ENCODE results near the gene GNB2. TPM values are rescaled to one million over a fixed set of nuclear protein-coding genes. Genes with fewer than 3 reads are reported as not detected.

Gene GNB2
- polyA plus RNA-seq, 1 experiment, result 172 TPM

DNA sequence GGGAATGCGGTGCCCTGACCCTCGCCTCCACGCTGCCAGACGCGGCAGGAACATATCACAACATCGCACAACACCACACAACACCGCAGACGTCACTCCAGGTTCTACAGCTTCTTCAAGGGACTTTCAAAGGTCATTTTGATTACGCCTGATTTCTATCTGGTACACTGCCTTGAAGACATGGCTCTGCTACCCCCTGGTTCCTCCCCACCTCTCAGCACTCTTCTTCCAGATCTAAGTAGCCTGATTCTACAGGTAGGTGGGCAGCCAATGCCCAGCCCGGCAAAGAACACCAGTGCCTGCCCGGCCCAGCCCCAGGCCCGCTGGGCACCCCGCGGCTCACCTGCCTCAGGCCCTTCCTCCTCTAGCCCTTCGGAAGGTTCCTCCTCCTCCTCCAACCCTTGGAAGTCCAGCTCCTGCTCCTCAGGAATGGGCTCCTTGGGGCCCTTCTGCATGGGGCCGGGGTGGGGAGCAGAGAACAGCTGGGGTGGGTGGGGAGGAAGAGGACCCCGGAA is 12.1 kb downstream of the GNB2 start:
- no peak overlapping the region for H3K4me3 ChIP-seq (ENCODE audit: low read depth, low read length)
- no peaks in the 10 kb centered on the region for H3K27me3 ChIP-seq (ENCODE audit: control insufficient read depth, insufficient read depth, low read length)
- ChIA-PET CTCF (interaction anchor here (1.0 to 10.3 kb wide), 3 partner anchors 6 to 123 kb away, joined by 4 to 162 read pairs (median 110); partner anchors contain the start of gene GIGYF1), POLR2A (no interaction called here)
- peaks cover 60% of the 10 kb centered on the region for H3K36me3 ChIP-seq (ENCODE audit: control insufficient read depth, insufficient read depth, low read length)
- DNase-seq (ENCODE audit: low read depth), result no peak
- TF ChIP-seq, protein P1, sequence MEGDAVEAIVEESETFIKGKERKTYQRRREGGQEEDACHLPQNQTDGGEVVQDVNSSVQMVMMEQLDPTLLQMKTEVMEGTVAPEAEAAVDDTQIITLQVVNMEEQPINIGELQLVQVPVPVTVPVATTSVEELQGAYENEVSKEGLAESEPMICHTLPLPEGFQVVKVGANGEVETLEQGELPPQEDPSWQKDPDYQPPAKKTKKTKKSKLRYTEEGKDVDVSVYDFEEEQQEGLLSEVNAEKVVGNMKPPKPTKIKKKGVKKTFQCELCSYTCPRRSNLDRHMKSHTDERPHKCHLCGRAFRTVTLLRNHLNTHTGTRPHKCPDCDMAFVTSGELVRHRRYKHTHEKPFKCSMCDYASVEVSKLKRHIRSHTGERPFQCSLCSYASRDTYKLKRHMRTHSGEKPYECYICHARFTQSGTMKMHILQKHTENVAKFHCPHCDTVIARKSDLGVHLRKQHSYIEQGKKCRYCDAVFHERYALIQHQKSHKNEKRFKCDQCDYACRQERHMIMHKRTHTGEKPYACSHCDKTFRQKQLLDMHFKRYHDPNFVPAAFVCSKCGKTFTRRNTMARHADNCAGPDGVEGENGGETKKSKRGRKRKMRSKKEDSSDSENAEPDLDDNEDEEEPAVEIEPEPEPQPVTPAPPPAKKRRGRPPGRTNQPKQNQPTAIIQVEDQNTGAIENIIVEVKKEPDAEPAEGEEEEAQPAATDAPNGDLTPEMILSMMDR (IDR thresholded peaks at IDR 0.05; ENCODE audit: insufficient read depth, low read depth, low read length), result no peak

DNA sequence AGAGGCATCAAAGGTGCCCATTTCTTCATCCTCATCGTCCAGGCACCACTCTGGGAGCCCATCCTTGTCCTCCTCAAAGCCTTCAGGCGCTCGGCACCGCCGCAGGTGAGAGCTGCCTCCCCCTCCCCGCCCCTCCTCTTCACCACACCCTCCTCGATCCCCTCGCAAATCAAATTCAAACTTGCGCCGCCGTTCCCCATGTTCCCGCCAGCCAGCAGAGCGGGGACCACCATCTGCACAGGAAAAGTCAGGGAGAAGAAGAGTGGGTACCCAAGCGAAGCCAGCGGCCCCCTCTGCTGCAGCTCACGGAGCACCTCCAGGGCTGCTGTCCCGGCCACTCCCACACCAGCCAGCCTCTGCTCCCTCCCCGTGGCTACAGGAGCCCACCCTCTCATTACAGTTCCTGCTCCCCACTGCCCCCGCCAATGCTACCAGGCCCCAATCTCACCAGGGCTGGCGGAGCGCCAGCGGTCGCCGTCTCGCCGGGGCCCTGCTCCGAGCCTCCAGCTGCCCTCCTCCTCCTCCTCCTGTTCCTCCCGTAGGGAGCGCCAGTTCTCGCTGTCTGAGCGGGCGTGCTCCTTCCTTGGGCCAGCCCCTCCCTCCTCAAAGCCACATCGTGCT is 12.8 kb downstream of the GNB2 start:
- ChIA-PET CTCF (interaction anchor here (9.0 kb wide), 1 partner anchor 124 kb away, joined by 162 read pairs; no protein-coding TSS in a partner anchor), POLR2A (no interaction called here)
- no peak for DNase-seq (ENCODE audit: low read depth)

DNA sequence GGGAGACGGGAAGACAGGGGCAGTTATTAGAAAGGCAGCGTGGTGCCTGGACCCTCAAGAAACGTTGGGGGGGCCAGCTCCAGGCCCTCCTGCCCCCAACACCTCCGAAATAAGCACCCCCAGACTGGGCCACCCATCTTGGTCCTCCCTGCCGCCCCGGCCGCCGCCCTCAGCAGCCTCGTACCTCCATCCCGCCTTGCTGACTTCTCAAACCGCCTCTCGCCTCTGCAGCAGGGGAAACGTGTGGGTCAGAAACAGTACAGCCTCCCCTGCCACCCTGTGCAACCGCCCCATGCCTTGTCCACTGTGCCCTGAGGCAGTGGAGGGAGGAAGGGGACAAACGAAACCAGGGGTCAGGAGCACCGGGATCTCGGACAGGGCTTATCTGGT is 13.3 kb downstream of the GNB2 start:
- TF ChIP-seq, protein P1 (IDR thresholded peaks at IDR 0.05; ENCODE audit: insufficient read depth, low read depth, low read length), result no peak
- DNase-seq (ENCODE audit: low read depth), result no peak
- CTCF ChIA-PET, result interaction anchor here (9.0 kb wide), 1 partner anchor 124 kb away, joined by 162 read pairs; no protein-coding TSS in a partner anchor

More for the DNA sequence above, 12.8 kb downstream of the GNB2 start:
- TF ChIP-seq, protein P1 (IDR thresholded peaks at IDR 0.05; ENCODE audit: insufficient read depth, low read depth, low read length), result no peak
- Histone ChIP-seq H3K4me3 (ENCODE audit: low read depth, low read length) (no peak overlapping the region), H3K36me3 (ENCODE audit: control insufficient read depth, insufficient read depth, low read length) (peaks cover 56% of the 10 kb centered on the region), H3K27me3 (ENCODE audit: control insufficient read depth, insufficient read depth, low read length) (no peaks in the 10 kb centered on the region)

DNA sequence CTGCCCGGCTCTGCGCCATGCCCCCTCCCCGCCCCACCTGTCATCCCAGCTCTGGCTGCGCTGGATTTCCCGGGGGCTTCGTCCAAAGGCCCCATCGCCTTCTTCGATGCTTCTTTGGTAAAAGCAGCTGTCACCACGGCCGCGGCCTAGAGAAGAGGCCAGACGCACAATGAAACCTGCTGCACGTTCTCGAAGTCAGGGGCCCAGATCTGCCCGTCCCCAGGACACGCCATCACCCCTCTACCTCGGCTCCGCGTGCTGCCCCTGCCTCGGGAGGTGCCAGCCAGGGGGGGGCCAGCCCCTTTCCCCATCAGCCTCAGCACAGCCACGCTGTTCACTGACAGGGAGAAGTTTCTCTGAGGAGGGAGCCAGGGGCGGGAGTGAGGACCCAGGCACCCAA is 13.7 kb downstream of the GNB2 start:
- POLR2A ChIA-PET, result interaction anchor here (0.5 kb wide), 1 partner anchor 30 kb away, joined by 5 read pairs; no protein-coding TSS in a partner anchor
- Histone ChIP-seq H3K36me3 (ENCODE audit: control insufficient read depth, insufficient read depth, low read length) (peaks cover 51% of the 10 kb centered on the region), H3K27me3 (ENCODE audit: control insufficient read depth, insufficient read depth, low read length) (no peaks in the 10 kb centered on the region), H3K4me3 (ENCODE audit: low read depth, low read length) (no peak overlapping the region)
- CTCF ChIA-PET, result interaction anchor here (9.0 to 10.3 kb wide), 2 partner anchors 18 to 125 kb away, joined by 84 to 162 read pairs; partner anchors contain the start of gene POP7
- TF ChIP-seq, protein P1 (IDR thresholded peaks at IDR 0.05; ENCODE audit: insufficient read depth, low read depth, low read length), result no peak
- no peak for DNase-seq (ENCODE audit: low read depth)

More for the DNA sequence above, 13.3 kb downstream of the GNB2 start:
- Histone ChIP-seq H3K27me3 (ENCODE audit: control insufficient read depth, insufficient read depth, low read length) (no peaks in the 10 kb centered on the region), H3K4me3 (ENCODE audit: low read depth, low read length) (no peak overlapping the region), H3K36me3 (ENCODE audit: control insufficient read depth, insufficient read depth, low read length) (peaks cover 53% of the 10 kb centered on the region)
- POLR2A ChIA-PET, result no interaction called here

DNA sequence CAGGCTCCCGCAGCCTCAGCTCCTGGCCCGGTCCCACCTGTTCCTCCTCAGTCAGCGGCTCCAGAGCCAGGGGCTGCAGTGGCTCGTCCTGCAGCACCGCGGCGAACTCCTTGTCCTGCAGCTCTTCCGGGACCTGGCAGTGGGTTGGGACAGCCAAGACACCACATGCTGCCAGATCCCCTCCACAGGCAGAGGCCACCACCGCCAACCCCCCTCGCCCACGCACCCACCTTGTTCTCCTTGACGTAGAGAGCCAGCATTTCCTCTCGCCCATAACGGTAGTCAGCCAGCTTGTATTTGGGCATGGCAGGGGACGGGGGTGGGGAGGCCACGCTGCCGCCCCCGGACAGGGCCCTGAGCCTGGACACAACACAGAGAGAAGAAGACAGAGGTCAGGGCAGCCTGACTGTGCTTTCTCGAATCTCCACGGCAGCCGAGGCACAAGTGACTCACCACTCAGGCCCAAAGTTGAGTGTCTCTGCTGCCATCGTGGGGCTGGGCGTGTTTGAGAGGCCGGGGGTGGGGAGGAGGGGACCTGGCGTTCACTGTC is 14.3 kb downstream of the GNB2 start:
- no peak overlapping the region for H3K4me3 ChIP-seq (ENCODE audit: low read depth, low read length)
- ChIA-PET POLR2A (interaction anchor here (0.5 kb wide), 1 partner anchor 30 kb away, joined by 5 read pairs; no protein-coding TSS in a partner anchor), CTCF (interaction anchor here (7.1 to 10.3 kb wide), 3 partner anchors 7 to 125 kb away, joined by 84 to 162 read pairs (median 110); partner anchors contain the start of gene POP7)
- TF ChIP-seq, protein P1 (IDR thresholded peaks at IDR 0.05; ENCODE audit: insufficient read depth, low read depth, low read length), result no peak
- DNase-seq (ENCODE audit: low read depth), result no peak
- H3K36me3 ChIP-seq (ENCODE audit: control insufficient read depth, insufficient read depth, low read length), result peaks cover 47% of the 10 kb centered on the region
- H3K27me3 ChIP-seq (ENCODE audit: control insufficient read depth, insufficient read depth, low read length), result no peaks in the 10 kb centered on the region

Measured in BJ (cell line).